B cell (primary cell): Measurements from ENCODE around the gene ITPR2. TPM values are rescaled to one million over a fixed set of nuclear protein-coding genes. Genes with fewer than 3 reads are reported as not detected.
"Not testable (repeated sequence)": the region's sequence is repeated elsewhere in the genome, so short reads cannot be mapped to it uniquely, and the experiment has no call there.

Source experiments
- ATAC-seq: fragments of 200-7000 bp; cut with Tn5 transposase; one replicate; pipeline ENCODE4 v1.10.0; 2021; ENCODE audit warnings: low read depth, mild to moderate bottlenecking, moderate number of reproducible peaks, moderate library complexity
- CTCF ChIA-PET: fragments of 350-600 bp; sonication (Branson Sonifier 250); formaldehyde crosslinking; loops from one replicate; lab custom pipeline; 2021; ENCODE audit warnings: antibody characterized with exemption, inconsistent platforms; lab: Charles Lee
- POLR2A ChIA-PET: fragments of 350-600 bp; sonication (Branson Sonifier 250); formaldehyde crosslinking; loops from one replicate; lab custom pipeline; 2021; ENCODE audit warnings: antibody characterized with exemption; lab: Charles Lee
- DNase-seq: peaks from one replicate; pipeline ENCODE4 v3.0.0; 2013
- H2AFZ ChIP-seq: 2 replicates; pipeline ENCODE4 v1.6.1; 2012; ENCODE audit warnings: mild to moderate bottlenecking, low read depth, low read length; ENCODE audit not compliant: insufficient read depth, poor library complexity, severe bottlenecking
- H3K27ac ChIP-seq, 2 donors: 1 replicate in 1 of 2; 2 replicates in 1 of 2; pipeline ENCODE4 v1.5.1; 2012 to 2013; ENCODE audit warnings: low read length in 2 of 2, mild to moderate bottlenecking in 2 of 2, moderate library complexity in 1 of 2
- H3K27me3 ChIP-seq, 4 experiments: fragments of 200-600 bp in 1 of 4; sonication (generic) in 1 of 4; replicated peaks in 1 of 4; 1 replicate in 2 of 4; 2 replicates in 2 of 4; pipeline versions ENCODE4 v1.6.1 to v1.7.0; 2013 to 2016; ENCODE audit warnings: low read length in 3 of 4, mild to moderate bottlenecking in 2 of 4, mixed read lengths in 1 of 4, moderate library complexity in 1 of 4; ENCODE audit not compliant: insufficient read depth in 4 of 4, control insufficient read depth in 3 of 4; ENCODE audit errors: control extremely low read depth in 1 of 4
- H3K36me3 ChIP-seq, 2 experiments: replicated peaks in 1 of 2; 1 replicate in 1 of 2; 2 replicates in 1 of 2; pipeline versions ENCODE4 v1.6.1 to v1.7.1; 2013; ENCODE audit warnings: low read length in 1 of 2; ENCODE audit not compliant: insufficient read depth in 2 of 2, control insufficient read depth in 1 of 2; ENCODE audit errors: control extremely low read depth in 1 of 2, extremely low read depth in 1 of 2
- H3K4me1 ChIP-seq, 2 donors: fragments of 200-600 bp in 1 of 2; sonication (generic) in 1 of 2; 1 replicate in 1 of 2; 2 replicates in 1 of 2; pipeline versions ENCODE4 v1.5.1 to v1.6.1; 2013 to 2017; ENCODE audit warnings: low read length in 2 of 2; ENCODE audit not compliant: control insufficient read depth in 2 of 2, insufficient read depth in 2 of 2
- H3K4me2 ChIP-seq: replicated peaks from 2 replicates; pipeline ENCODE3; 2012; ENCODE audit warnings: mild to moderate bottlenecking, low read depth, low read length; ENCODE audit not compliant: poor library complexity, severe bottlenecking
- H3K4me3 ChIP-seq, 5 experiments: fragments of 200-600 bp in 1 of 5; sonication (generic) in 1 of 5; 1 replicate in 3 of 5; 2 replicates in 2 of 5; pipeline versions ENCODE4 v1.5.1 to v1.7.0; 2011 to 2016; ENCODE audit warnings: low read length in 4 of 5, mild to moderate bottlenecking in 4 of 5, low read depth in 2 of 5, control low read depth in 1 of 5, moderate library complexity in 1 of 5; ENCODE audit not compliant: insufficient read depth in 1 of 5; ENCODE audit errors: control extremely low read depth in 1 of 5, extremely low read depth in 1 of 5
- H3K79me2 ChIP-seq: fragments of 200-600 bp; sonication (generic); one replicate; pipeline ENCODE4 v1.6.0; 2016; ENCODE audit warnings: low read length; ENCODE audit not compliant: control insufficient read depth, insufficient read depth
- H3K9ac ChIP-seq: fragments of 200-600 bp; sonication (generic); 2 replicates; pipeline ENCODE4 v1.6.1; 2017; ENCODE audit warnings: mild to moderate bottlenecking, low read length, moderate library complexity
- H3K9me3 ChIP-seq, 3 donors: one replicate each; pipeline versions ENCODE4 v1.6.1 to v1.7.1; 2013; ENCODE audit warnings: low read length in 2 of 3; ENCODE audit not compliant: control insufficient read depth in 2 of 3, insufficient read depth in 1 of 3; ENCODE audit errors: control extremely low read depth in 1 of 3
- H4K20me1 ChIP-seq: 2 replicates; pipeline ENCODE4 v1.6.0; 2012; ENCODE audit warnings: mild to moderate bottlenecking, low read length; ENCODE audit not compliant: insufficient read depth, control insufficient read depth, poor library complexity, severe bottlenecking
- H3K27ac Mint-ChIP-seq: one replicate; pipeline ENCODE4 v1.8.0; 2021; ENCODE audit warnings: mixed read lengths
- H3K27me3 Mint-ChIP-seq: one replicate; pipeline ENCODE4 v1.8.0; 2021; ENCODE audit warnings: mixed read lengths
- H3K4me1 Mint-ChIP-seq: one replicate; pipeline ENCODE4 v1.8.0; 2021; ENCODE audit warnings: mixed read lengths
- H3K4me3 Mint-ChIP-seq: one replicate; pipeline ENCODE4 v1.8.0; 2021; ENCODE audit warnings: mixed read lengths
- H3K9me3 Mint-ChIP-seq: one replicate; pipeline ENCODE4 v1.8.0; 2022; ENCODE audit warnings: mixed read lengths; ENCODE audit not compliant: insufficient read depth
- CTCF ChIP-seq: fragments of 200-600 bp; IDR thresholded peaks from one replicate; pipeline ENCODE4 v1.8.0; 2022; ENCODE audit warnings: antibody characterized with exemption, mild to moderate bottlenecking
- EZH2 ChIP-seq: IDR thresholded peaks from 2 replicates; pipeline ENCODE4 v1.6.1; 2012; ENCODE audit warnings: borderline replicate concordance, low read depth, mild to moderate bottlenecking, moderate library complexity, low read length; ENCODE audit not compliant: insufficient read depth, poor library complexity, severe bottlenecking
- WGBS: methylation state at CpG from one replicate; pipeline ENCODE4 v1.1.5; 2013; ENCODE audit warnings: missing lambda C conversion rate; ENCODE audit not compliant: insufficient coverage; 5-methylcytosine and 5-hydroxymethylcytosine counted together
- intact Hi-C: fragments of 100-400 bp; cut with micrococcal nuclease; formaldehyde crosslinking; loops from one replicate; pipeline ENCODE4 v1.10.0; 2022
- polyA plus RNA-seq: library from polyadenylated mRNA; depleted of rRNA; stranded (reverse); fragments of >200 nt; gene quantifications from 2 replicates; pipeline ENCODE4 v1.2.3, GENCODE V29; 2012
- total RNA-seq, 2 donors: library from RNA; stranded (reverse); fragments of 120-200 nt in 1 of 2; gene quantifications; 1 replicate in 1 of 2; 2 replicates in 1 of 2; pipeline versions ENCODE4 v1.2.3 to v1.2.4, GENCODE V29; 2013 to 2022

ITPR2 gene
- total and polyA plus RNA-seq, 2 donors (not counting 1 experiment from before 2014, with no cell fraction given) = 4.3 to 113 TPM

- H3K27me3 Mint-ChIP-seq, H3K79me2 ChIP-seq, intact Hi-C loops, H3K36me3 ChIP-seq, H3K4me3 Mint-ChIP-seq, CTCF ChIA-PET, H3K4me2 ChIP-seq, H3K27me3 ChIP-seq, H3K4me1 ChIP-seq, H3K9me3 ChIP-seq, H3K9me3 Mint-ChIP-seq, POLR2A ChIA-PET, H3K9ac ChIP-seq, H3K27ac ChIP-seq, ATAC-seq, H4K20me1 ChIP-seq, DNase-seq, H3K27ac Mint-ChIP-seq, H3K4me3 ChIP-seq, H3K4me1 Mint-ChIP-seq, H2AFZ ChIP-seq: not testable (repeated sequence)
- 95% methylated on average over 4 of the region's 6 CpGs for WGBS
These were observed 522.5 kb downstream of the ITPR2 start for GRCh38 chr12:26310489-26310888.

- Histone ChIP-seq H3K4me1 (no peaks in the 10 kb centered on the region), H3K4me3 (no peak overlapping the region), H3K36me3 (no peaks in the 10 kb centered on the region), H3K4me2 (no peak overlapping the region), H3K9me3 (no peaks in the 10 kb centered on the region), H3K79me2 (no peaks in the 10 kb centered on the region), H3K27me3 (no peaks in the 10 kb centered on the region), H3K9ac (no peak overlapping the region), H3K27ac (no peak overlapping the region), H4K20me1 (no peaks in the 10 kb centered on the region), H2AFZ (no peak overlapping the region)
- Mint-ChIP-seq H3K27me3 (no peaks in the 10 kb centered on the region), H3K4me3 (no peak overlapping the region), H3K27ac (no peak overlapping the region), H3K9me3 (peaks cover 6% of the 10 kb centered on the region), H3K4me1 (no peaks in the 10 kb centered on the region)
- TF ChIP-seq CTCF (no peak), EZH2 (no peak)
- no peak for DNase-seq
- intact Hi-C loops = no loop called here
- POLR2A ChIA-PET = no interaction called here
- CTCF ChIA-PET = interaction anchor here (0.6 kb wide), 1 partner anchor 39 kb away, joined by 3 read pairs; no protein-coding TSS in a partner anchor
- no CpG with 5 or more reads among the region's 4 CpGs for WGBS
- no peak for ATAC-seq
These were observed 523.4 kb downstream of the ITPR2 start for GRCh38 chr12:26309634-26310033.
